ENCODE results near the gene HLF. TPM values are rescaled to one million over a fixed set of nuclear protein-coding genes. Genes with fewer than 3 reads are reported as not detected.

The HLF gene
- total and polyA plus RNA-seq, 3 experiments from 2014 or later: 0.59 to 0.93 (median 0.81) TPM

GRCh38 chr17:55347341-55347740 lies 82.6 kb downstream of the HLF start:
- Histone ChIP-seq H3K4me1 (ENCODE audit: insufficient read depth, low read length) (peaks cover 13% of the 10 kb centered on the region), H3K36me3 (ENCODE audit: insufficient read depth, low read length) (no peaks in the 10 kb centered on the region), H3K27me3 (ENCODE audit: insufficient read depth, low read length, poor library complexity, severe bottlenecking) (no peaks in the 10 kb centered on the region), H3K27ac (ENCODE audit: low read depth, low read length) (no peak overlapping the region), H3K9me3 (ENCODE audit: low read length) (no peaks in the 10 kb centered on the region), H3K4me3 (ENCODE audit: low read length) (no peak overlapping the region)
- H3K36me3 Mint-ChIP-seq: peaks cover 0 to 4% (median 0%) of the 10 kb centered on the region in 3 donors
- H3K4me3 Mint-ChIP-seq: no peak overlapping the region
- peaks cover 0 to 4% (median 0%) of the 10 kb centered on the region in 5 donors for H3K9me3 Mint-ChIP-seq
- no peak overlapping the region for H3K27ac Mint-ChIP-seq
- DNase-seq: no peak
- no peaks in the 10 kb centered on the region for H3K27me3 Mint-ChIP-seq
- ChIA-PET POLR2A (no interaction called here), CTCF (interaction anchor here (0.9 to 4.6 kb wide), 7 partner anchors 9 to 359 kb away, joined by 3 to 34 read pairs (median 3); no protein-coding TSS in a partner anchor)
- H3K4me1 Mint-ChIP-seq: peaks cover 19 to 45% (median 42%) of the 10 kb centered on the region in 3 donors

GRCh38 chr17:55348749-55349354 lies 84.1 kb downstream of the HLF start:
- H3K27me3 Mint-ChIP-seq: no peaks in the 10 kb centered on the region
- H3K4me1 Mint-ChIP-seq: peaks cover 12 to 30% (median 29%) of the 10 kb centered on the region in 3 donors

GRCh38 chr17:55350825-55351205 lies 86.1 kb downstream of the HLF start:
- CTCF ChIA-PET: interaction anchor here (1.2 to 4.6 kb wide), 2 partner anchors 357 kb away, joined by 4 to 34 read pairs; no protein-coding TSS in a partner anchor

More at GRCh38 chr17:55348749-55349354, 84.1 kb downstream of the HLF start:
- Histone ChIP-seq H3K4me1 (ENCODE audit: insufficient read depth, low read length) (peaks cover 10% of the 10 kb centered on the region), H3K27ac (ENCODE audit: low read depth, low read length) (no peak overlapping the region), H3K9me3 (ENCODE audit: low read length) (no peaks in the 10 kb centered on the region), H3K36me3 (ENCODE audit: insufficient read depth, low read length) (no peaks in the 10 kb centered on the region), H3K4me3 (ENCODE audit: low read length) (no peak overlapping the region), H3K27me3 (ENCODE audit: insufficient read depth, low read length, poor library complexity, severe bottlenecking) (no peaks in the 10 kb centered on the region)
- H3K9me3 Mint-ChIP-seq: peaks cover 0 to 4% (median 0%) of the 10 kb centered on the region in 5 donors
- H3K36me3 Mint-ChIP-seq: peaks cover 0 to 4% (median 0%) of the 10 kb centered on the region in 3 donors
- DNase-seq: peak; percentile 3 to 50 (median 17)
- H3K27ac Mint-ChIP-seq: peak overlapping the region in 1 of 8 donors; percentile 69
- peak overlapping the region in 4 of 7 donors; percentile 6 to 63 (median 40) for H3K4me3 Mint-ChIP-seq
- ChIA-PET POLR2A (no interaction called here), CTCF (interaction anchor here (1.1 to 4.6 kb wide), 3 partner anchors 13 to 355 kb away, joined by 3 to 34 read pairs (median 9); no protein-coding TSS in a partner anchor)

GRCh38 chr17:55351226-55351625 lies 86.5 kb downstream of the HLF start:
- H3K27ac ChIP-seq (ENCODE audit: low read depth, low read length): no peak overlapping the region
- ChIA-PET CTCF (interaction anchor here (1.2 kb wide), 1 partner anchor 358 kb away, joined by 4 read pairs; no protein-coding TSS in a partner anchor), POLR2A (no interaction called here)
- Mint-ChIP-seq H3K4me3 (no peak overlapping the region), H3K27me3 (peaks cover 0 to 2% of the 10 kb centered on the region in 2 donors), H3K9me3 (peaks cover 0 to 4% (median 0%) of the 10 kb centered on the region in 5 donors), H3K4me1 (peaks cover 5 to 11% (median 11%) of the 10 kb centered on the region in 3 donors), H3K36me3 (no peaks in the 10 kb centered on the region), H3K27ac (no peak overlapping the region)
- no peak overlapping the region for H3K4me3 ChIP-seq (ENCODE audit: low read length)
- H3K27me3 ChIP-seq (ENCODE audit: insufficient read depth, low read length, poor library complexity, severe bottlenecking): no peaks in the 10 kb centered on the region
- no peaks in the 10 kb centered on the region for H3K9me3 ChIP-seq (ENCODE audit: low read length)
- no peaks in the 10 kb centered on the region for H3K36me3 ChIP-seq (ENCODE audit: insufficient read depth, low read length)
- no peaks in the 10 kb centered on the region for H3K4me1 ChIP-seq (ENCODE audit: insufficient read depth, low read length)
- no peak for DNase-seq

More at GRCh38 chr17:55350825-55351205, 86.1 kb downstream of the HLF start:
- DNase-seq: no peak
- peaks cover 0 to under 1% of the 10 kb centered on the region in 2 donors for H3K27me3 Mint-ChIP-seq
- no peaks in the 10 kb centered on the region for H3K36me3 ChIP-seq (ENCODE audit: insufficient read depth, low read length)
- peaks cover 0 to 4% (median 0%) of the 10 kb centered on the region in 5 donors for H3K9me3 Mint-ChIP-seq
- peak overlapping the region in 1 of 8 donors; percentile 1 for H3K27ac Mint-ChIP-seq
- H3K9me3 ChIP-seq (ENCODE audit: low read length): no peaks in the 10 kb centered on the region
- no peaks in the 10 kb centered on the region for H3K27me3 ChIP-seq (ENCODE audit: insufficient read depth, low read length, poor library complexity, severe bottlenecking)
- no peak overlapping the region for H3K27ac ChIP-seq (ENCODE audit: low read depth, low read length)
- no peaks in the 10 kb centered on the region for H3K4me1 ChIP-seq (ENCODE audit: insufficient read depth, low read length)
- no peak overlapping the region for H3K4me3 Mint-ChIP-seq
- H3K4me1 Mint-ChIP-seq: peaks cover 5 to 11% (median 11%) of the 10 kb centered on the region in 3 donors
- H3K36me3 Mint-ChIP-seq: no peaks in the 10 kb centered on the region
- POLR2A ChIA-PET: no interaction called here
- no peak overlapping the region for H3K4me3 ChIP-seq (ENCODE audit: low read length)

- H3K27ac Mint-ChIP-seq: no peak overlapping the region
- ChIA-PET POLR2A (no interaction called here), CTCF (interaction anchor here (3.5 kb wide), 1 partner anchor 361 kb away, joined by 13 read pairs; no protein-coding TSS in a partner anchor)
- peaks cover 3 to 4% of the 10 kb centered on the region in 2 donors for H3K27me3 Mint-ChIP-seq
- no peaks in the 10 kb centered on the region for H3K36me3 ChIP-seq (ENCODE audit: insufficient read depth, low read length)
- no peaks in the 10 kb centered on the region for H3K4me1 ChIP-seq (ENCODE audit: insufficient read depth, low read length)
- peaks cover 0 to 5% (median 3%) of the 10 kb centered on the region in 3 donors for H3K4me1 Mint-ChIP-seq
- H3K9me3 Mint-ChIP-seq: no peaks in the 10 kb centered on the region
- H3K4me3 ChIP-seq (ENCODE audit: low read length): no peak overlapping the region
- no peaks in the 10 kb centered on the region for H3K36me3 Mint-ChIP-seq
- no peak overlapping the region for H3K27ac ChIP-seq (ENCODE audit: low read depth, low read length)
- H3K9me3 ChIP-seq (ENCODE audit: low read length): no peaks in the 10 kb centered on the region
- H3K27me3 ChIP-seq (ENCODE audit: insufficient read depth, low read length, poor library complexity, severe bottlenecking): no peaks in the 10 kb centered on the region
- no peak overlapping the region for H3K4me3 Mint-ChIP-seq
- DNase-seq: no peak
Measured at GRCh38 chr17:55354010-55354409, 89.2 kb downstream of the HLF start.

GRCh38 chr17:55354941-55355340 lies 90.2 kb downstream of the HLF start:
- Histone ChIP-seq H3K4me3 (ENCODE audit: low read length) (no peak overlapping the region), H3K36me3 (ENCODE audit: insufficient read depth, low read length) (no peaks in the 10 kb centered on the region), H3K9me3 (ENCODE audit: low read length) (no peaks in the 10 kb centered on the region), H3K4me1 (ENCODE audit: insufficient read depth, low read length) (no peaks in the 10 kb centered on the region), H3K27me3 (ENCODE audit: insufficient read depth, low read length, poor library complexity, severe bottlenecking) (no peaks in the 10 kb centered on the region), H3K27ac (ENCODE audit: low read depth, low read length) (no peak overlapping the region)
- CTCF ChIA-PET: interaction anchor here (0.9 to 3.5 kb wide), 4 partner anchors 8 to 363 kb away, joined by 4 to 13 read pairs (median 6); no protein-coding TSS in a partner anchor
- peaks cover 4 to 5% of the 10 kb centered on the region in 2 donors for H3K27me3 Mint-ChIP-seq
- H3K27ac Mint-ChIP-seq: no peak overlapping the region
- H3K4me1 Mint-ChIP-seq: peaks cover 0 to 5% (median 3%) of the 10 kb centered on the region in 3 donors
- POLR2A ChIA-PET: interaction anchor here (0.6 kb wide), 1 partner anchor 91 kb away, joined by 4 read pairs; no protein-coding TSS in a partner anchor
- H3K4me3 Mint-ChIP-seq: no peak overlapping the region
- DNase-seq: no peak
- no peaks in the 10 kb centered on the region for H3K36me3 Mint-ChIP-seq
- H3K9me3 Mint-ChIP-seq: no peaks in the 10 kb centered on the region

- H3K9me3 ChIP-seq (ENCODE audit: low read length): no peaks in the 10 kb centered on the region
- H3K4me3 ChIP-seq (ENCODE audit: low read length): no peak overlapping the region
- Mint-ChIP-seq H3K27ac (no peak overlapping the region), H3K4me1 (peaks cover 0 to 5% (median 3%) of the 10 kb centered on the region in 3 donors), H3K9me3 (peaks cover 5 to 13% (median 10%) of the 10 kb centered on the region in 5 donors), H3K36me3 (peaks cover 0 to 8% (median 2%) of the 10 kb centered on the region in 3 donors), H3K27me3 (peaks cover 5 to 13% of the 10 kb centered on the region in 2 donors), H3K4me3 (no peak overlapping the region)
- no peaks in the 10 kb centered on the region for H3K4me1 ChIP-seq (ENCODE audit: insufficient read depth, low read length)
- CTCF ChIA-PET: interaction anchor here (0.6 to 3.5 kb wide), 9 partner anchors 9 to 365 kb away, joined by 3 to 17 read pairs (median 4); no protein-coding TSS in a partner anchor
- H3K36me3 ChIP-seq (ENCODE audit: insufficient read depth, low read length): no peaks in the 10 kb centered on the region
- POLR2A ChIA-PET: no interaction called here
- no peak overlapping the region for H3K27ac ChIP-seq (ENCODE audit: low read depth, low read length)
- H3K27me3 ChIP-seq (ENCODE audit: insufficient read depth, low read length, poor library complexity, severe bottlenecking): no peaks in the 10 kb centered on the region
- DNase-seq: peak; percentile 20 to 70 (median 41)
Measured at GRCh38 chr17:55356434-55357328, 91.9 kb downstream of the HLF start.
